Neuronal stem cell (in vitro differentiated cells): ENCODE data around the gene DENND1C.
A peak's percentile ranks its signal among the peaks of the same experiment; 100 is the strongest.

ENCODE experiments used
- DNase-seq: peaks from one replicate; pipeline ENCODE4 v3.0.0-alpha.2; 2013; ENCODE audit warnings: low spot score
- H2AFZ ChIP-seq: one replicate; pipeline ENCODE4 v1.6.1; 2013; ENCODE audit warnings: mild to moderate bottlenecking, low read length, inconsistent platforms
- H2AK5ac ChIP-seq: 2 replicates; pipeline ENCODE4 v1.6.1; 2013; ENCODE audit warnings: low read depth, mild to moderate bottlenecking, inconsistent platforms, low read length, moderate library complexity, mixed read lengths
- H2BK120ac ChIP-seq: 2 replicates; pipeline ENCODE4 v1.6.1; 2013; ENCODE audit warnings: low read depth, mild to moderate bottlenecking, inconsistent platforms, low read length, moderate library complexity, mixed read lengths
- H2BK12ac ChIP-seq: one replicate; pipeline ENCODE4 v1.6.1; 2013; ENCODE audit warnings: low read length, inconsistent platforms
- H2BK15ac ChIP-seq: 2 replicates; pipeline ENCODE4 v1.6.1; 2013; ENCODE audit warnings: mild to moderate bottlenecking, low read length, inconsistent platforms, mixed read lengths
- H2BK5ac ChIP-seq: one replicate; pipeline ENCODE4 v1.6.1; 2013; ENCODE audit warnings: inconsistent platforms, mild to moderate bottlenecking, low read length, moderate library complexity
- H3K14ac ChIP-seq: one replicate; pipeline ENCODE4 v1.6.1; 2013; ENCODE audit warnings: low read length, inconsistent platforms
- H3K18ac ChIP-seq: 2 replicates; pipeline ENCODE4 v1.6.1; 2013; ENCODE audit warnings: low read length, inconsistent platforms
- H3K23ac ChIP-seq: 2 replicates; pipeline ENCODE4 v1.6.1; 2013; ENCODE audit warnings: low read depth, mild to moderate bottlenecking, mixed read lengths, low read length, inconsistent platforms; ENCODE audit not compliant: poor library complexity
- H3K27ac ChIP-seq: replicated peaks from 3 replicates; pipeline ENCODE4 v1.5.1; 2013; ENCODE audit warnings: low read length, inconsistent platforms
- H3K27me3 ChIP-seq, 3 experiments: 2 replicates each; pipeline ENCODE4 v1.6.1; 2013; ENCODE audit warnings: low read length in 3 of 3, mild to moderate bottlenecking in 2 of 3, inconsistent platforms in 1 of 3, low read depth in 1 of 3, mixed read lengths in 1 of 3, moderate library complexity in 1 of 3; ENCODE audit not compliant: control insufficient read depth in 3 of 3, insufficient read depth in 3 of 3
- H3K36me3 ChIP-seq, 2 donors: replicated peaks in 1 of 2; 2 replicates each; pipeline ENCODE4 v1.6.1; 2013; ENCODE audit warnings: low read length in 2 of 2; ENCODE audit not compliant: control insufficient read depth in 2 of 2, insufficient read depth in 2 of 2
- H3K4ac ChIP-seq: 2 replicates; pipeline ENCODE4 v1.6.1; 2013; ENCODE audit warnings: inconsistent platforms, mild to moderate bottlenecking, low read length, moderate library complexity
- H3K4me1 ChIP-seq, 2 donors: 1 replicate in 1 of 2; 2 replicates in 1 of 2; pipeline ENCODE4 v1.6.1; 2013; ENCODE audit warnings: low read length in 2 of 2, low read depth in 1 of 2; ENCODE audit not compliant: control insufficient read depth in 2 of 2, insufficient read depth in 1 of 2
- H3K4me2 ChIP-seq: one replicate; pipeline ENCODE4 v1.6.1; 2013; ENCODE audit warnings: mild to moderate bottlenecking, low read length, inconsistent platforms; ENCODE audit not compliant: insufficient read depth, poor library complexity, severe bottlenecking
- H3K4me3 ChIP-seq, 2 donors: 2 replicates each; pipeline ENCODE4 v1.5.1; 2013; ENCODE audit warnings: low read length in 2 of 2, mild to moderate bottlenecking in 2 of 2, inconsistent platforms in 1 of 2, moderate library complexity in 1 of 2
- H3K79me1 ChIP-seq: one replicate; pipeline ENCODE4 v1.6.1; 2013; ENCODE audit warnings: low read depth, mild to moderate bottlenecking, inconsistent platforms, low read length, moderate library complexity
- H3K9ac ChIP-seq: one replicate; pipeline ENCODE4 v1.6.1; 2013; ENCODE audit warnings: mild to moderate bottlenecking, low read depth, low read length, inconsistent platforms; ENCODE audit not compliant: poor library complexity
- H3K9me3 ChIP-seq, 2 donors: replicated peaks in 1 of 2; 2 replicates each; pipeline versions ENCODE3 to v1.6.1; 2013; ENCODE audit warnings: low read length in 2 of 2, mild to moderate bottlenecking in 2 of 2, inconsistent platforms in 1 of 2, low read depth in 1 of 2, mixed read lengths in 1 of 2, moderate library complexity in 1 of 2; ENCODE audit not compliant: control insufficient read depth in 2 of 2, insufficient read depth in 1 of 2
- H4K8ac ChIP-seq: one replicate; pipeline ENCODE4 v1.6.1; 2013; ENCODE audit warnings: low read depth, mild to moderate bottlenecking, inconsistent platforms, low read length, moderate library complexity
- H4K91ac ChIP-seq: one replicate; pipeline ENCODE4 v1.6.1; 2013; ENCODE audit warnings: low read length, low read depth, mild to moderate bottlenecking, inconsistent platforms; ENCODE audit not compliant: poor library complexity
- WGBS, 2 donors: extraction: QIAGEN DNeasy Blood & Tissue Kit; methylation state at CpG; one replicate each; pipeline ENCODE4 v1.1.7; 2013; ENCODE audit warnings: missing lambda C conversion rate in 2 of 2, mixed read lengths in 1 of 2; ENCODE audit not compliant: insufficient read length in 2 of 2, insufficient replicate concordance in 1 of 2; ENCODE audit errors: extremely low coverage in 2 of 2; 5-methylcytosine and 5-hydroxymethylcytosine counted together

DENND1C gene

GRCh38 chr19:6433663-6434062 is 47.9 kb downstream of the DENND1C start, which contains the start of gene SLC25A41:
SLC25A41 (minus strand) TSS chr19:6433763; CDS start chr19:6433693, 70 bp downstream.
- peaks cover 0 to 5% (median 4%) of the 10 kb centered on the region in 3 experiments for H3K27me3 ChIP-seq
- no peaks in the 10 kb centered on the region for H3K36me3 ChIP-seq
- no peak within 1 kb of the TSS for H3K14ac ChIP-seq
- H4K8ac ChIP-seq = no peak within 1 kb of the TSS
- no peak within 1 kb of the TSS for H3K27ac ChIP-seq
- no peak within 1 kb of the TSS for H2BK15ac ChIP-seq
- H2BK5ac ChIP-seq = no peak within 1 kb of the TSS
- no peak within 1 kb of the TSS for H2BK12ac ChIP-seq
- H3K9ac ChIP-seq = no peak within 1 kb of the TSS
- no peak for DNase-seq
- H4K91ac ChIP-seq = no peak within 1 kb of the TSS
- peak within 1 kb of the TSS; percentile 27 for H3K23ac ChIP-seq
- no peaks in the 10 kb centered on the region for H3K4me1 ChIP-seq
- no peak within 1 kb of the TSS for H2BK120ac ChIP-seq
- H2AK5ac ChIP-seq = no peak within 1 kb of the TSS
- no peak within 1 kb of the TSS for H2AFZ ChIP-seq
- no peak within 1 kb of the TSS for H3K4ac ChIP-seq
- H3K9me3 ChIP-seq = no peaks in the 10 kb centered on the region
- H3K18ac ChIP-seq = no peak within 1 kb of the TSS
- no peak within 1 kb of the TSS for H3K4me3 ChIP-seq
- no CpG with 5 or more reads among the region's 10 CpGs for WGBS, 2 donors
- no peak within 1 kb of the TSS for H3K4me2 ChIP-seq
- H3K79me1 ChIP-seq = no peaks in the 10 kb centered on the region

- no peak overlapping the region for H3K18ac ChIP-seq
- H3K36me3 ChIP-seq = no peaks in the 10 kb centered on the region
- H4K91ac ChIP-seq = no peak overlapping the region
- H2BK12ac ChIP-seq = no peak overlapping the region
- H3K27me3 ChIP-seq = peaks cover 0 to 5% (median 4%) of the 10 kb centered on the region in 3 experiments
- DNase-seq = no peak
- H2BK120ac ChIP-seq = no peak overlapping the region
- no peak overlapping the region for H4K8ac ChIP-seq
- H3K9ac ChIP-seq = no peak overlapping the region
- H2AK5ac ChIP-seq = no peak overlapping the region
- WGBS, 2 donors = no CpG with 5 or more reads among the region's 11 CpGs
- H3K23ac ChIP-seq = peak overlapping the region; percentile 27
- no peak overlapping the region for H3K4ac ChIP-seq
- H2BK5ac ChIP-seq = no peak overlapping the region
- no peak overlapping the region for H3K4me2 ChIP-seq
- H3K4me1 ChIP-seq = no peaks in the 10 kb centered on the region
- H3K14ac ChIP-seq = no peak overlapping the region
- H3K79me1 ChIP-seq = no peaks in the 10 kb centered on the region
- no peak overlapping the region for H3K27ac ChIP-seq
- H3K4me3 ChIP-seq = no peak overlapping the region
- H2AFZ ChIP-seq = no peak overlapping the region
- H3K9me3 ChIP-seq = no peaks in the 10 kb centered on the region
- no peak overlapping the region for H2BK15ac ChIP-seq
These were observed 48.4 kb downstream of the DENND1C start for GRCh38 chr19:6433165-6433564.

- no peak overlapping the region for H3K4me3 ChIP-seq
- WGBS, 2 donors = no CpG with 5 or more reads among the region's 11 CpGs
- H2BK12ac ChIP-seq = peak overlapping the region; percentile 3
- no peak overlapping the region for H2AFZ ChIP-seq
- H3K14ac ChIP-seq = no peak overlapping the region
- no peak overlapping the region for H2BK5ac ChIP-seq
- no peak overlapping the region for H4K91ac ChIP-seq
- H2BK120ac ChIP-seq = no peak overlapping the region
- no peak overlapping the region for H3K4me2 ChIP-seq
- H3K9ac ChIP-seq = no peak overlapping the region
- peaks cover 0 to 5% (median 4%) of the 10 kb centered on the region in 3 experiments for H3K27me3 ChIP-seq
- H4K8ac ChIP-seq = peak overlapping the region; percentile 29
- H3K27ac ChIP-seq = no peak overlapping the region
- no peaks in the 10 kb centered on the region for H3K9me3 ChIP-seq
- H3K4ac ChIP-seq = no peak overlapping the region
- DNase-seq = no peak
- H3K79me1 ChIP-seq = no peaks in the 10 kb centered on the region
- H3K23ac ChIP-seq = peak overlapping the region; percentile 11
- peak overlapping the region; percentile 78 for H2AK5ac ChIP-seq
- H3K4me1 ChIP-seq = no peaks in the 10 kb centered on the region
- no peak overlapping the region for H2BK15ac ChIP-seq
- H3K36me3 ChIP-seq = no peaks in the 10 kb centered on the region
- H3K18ac ChIP-seq = no peak overlapping the region
These were observed 49.7 kb downstream of the DENND1C start for GRCh38 chr19:6431891-6432290.

GRCh38 chr19:6429419-6430221 is 52.0 kb downstream of the DENND1C start:
- Histone ChIP-seq H2BK15ac (no peak overlapping the region), H3K27ac (no peak overlapping the region), H3K14ac (no peak overlapping the region), H3K4ac (no peak overlapping the region), H3K4me2 (no peak overlapping the region), H3K4me3 (no peak overlapping the region), H3K18ac (no peak overlapping the region), H2BK5ac (no peak overlapping the region), H3K79me1 (peaks cover 2% of the 10 kb centered on the region), H2AFZ (peak overlapping the region; percentile 26), H2BK120ac (no peak overlapping the region), H3K4me1 (peaks cover 0 to 4% of the 10 kb centered on the region in 2 donors), H4K91ac (no peak overlapping the region), H2BK12ac (no peak overlapping the region), H3K36me3 (peaks cover 0 to 1% of the 10 kb centered on the region in 2 donors), H3K9me3 (peaks cover 4 to 5% of the 10 kb centered on the region in 2 donors), H2AK5ac (peak overlapping the region; percentile 74), H4K8ac (no peak overlapping the region), H3K27me3 (peaks cover 0 to 5% (median 4%) of the 10 kb centered on the region in 3 experiments), H3K9ac (no peak overlapping the region), H3K23ac (no peak overlapping the region)
- no peak for DNase-seq
- WGBS, 2 donors = 93 to 100% methylated on average over 1 of the region's 20 CpGs
